Gastroesophageal sphincter (tissue), 4 donors: ENCODE data around the gene BPGM. TPM values are rescaled to one million over a fixed set of nuclear protein-coding genes. Genes with fewer than 3 reads are reported as not detected.

Experiments used
- ATAC-seq: fragments of 150-250 bp; one replicate; pipeline ENCODE4 v1.9.1; 2016; ENCODE audit warnings: mild to moderate bottlenecking, moderate library complexity
- H3K27ac ChIP-seq, 4 donors: fragments of 200-600 bp; sonication (generic) in 3 of 4; 1 replicate in 3 of 4; 2 replicates in 1 of 4; pipeline ENCODE4 v1.5.1; 2016 to 2019
- H3K27me3 ChIP-seq: fragments of 200-600 bp; sonication (generic); one replicate; pipeline ENCODE4 v1.5.1; 2019
- H3K36me3 ChIP-seq, 2 donors: fragments of 200-600 bp; sonication (generic); one replicate each; pipeline ENCODE4 v1.5.1; 2019; ENCODE audit warnings: control low read depth in 1 of 2
- H3K4me1 ChIP-seq, 3 donors: fragments of 200-600 bp; sonication (generic); 1 replicate in 2 of 3; 2 replicates in 1 of 3; pipeline ENCODE4 v1.5.1; 2016 to 2019; ENCODE audit warnings: control low read depth in 2 of 3
- H3K4me3 ChIP-seq, 2 donors: fragments of 200-600 bp; sonication (generic); one replicate each; pipeline ENCODE4 v1.5.1; 2019; ENCODE audit warnings: mild to moderate bottlenecking in 1 of 2, moderate library complexity in 1 of 2
- H3K9me3 ChIP-seq, 3 donors: fragments of 200-600 bp; sonication (generic); one replicate each; pipeline ENCODE4 v1.5.1; 2017 to 2019; ENCODE audit warnings: control low read depth in 2 of 3
- EP300 ChIP-seq: sonication (generic); formaldehyde crosslinking; IDR thresholded peaks from one replicate; pipeline ENCODE4 v1.6.1; 2017; ENCODE audit warnings: antibody characterized with exemption, mild to moderate bottlenecking
- POLR2A ChIP-seq, 2 donors: fragments of 450-650 bp; IDR thresholded peaks; one replicate each; pipeline ENCODE4 v1.6.1; 2017; ENCODE audit warnings: antibody characterized with exemption in 2 of 2, mild to moderate bottlenecking in 2 of 2, moderate library complexity in 1 of 2
- POLR2AphosphoS5 ChIP-seq: sonication (generic); formaldehyde crosslinking; IDR thresholded peaks from one replicate; pipeline ENCODE4 v1.6.1; 2017; ENCODE audit warnings: antibody characterized with exemption
- WGBS, 2 donors: methylation state at CpG; one replicate each; pipeline ENCODE4 v1.1.5; 2018; ENCODE audit warnings: low coverage in 1 of 2; 5-methylcytosine and 5-hydroxymethylcytosine counted together
- total RNA-seq, 4 donors: library from RNA; depleted of rRNA; stranded (reverse); fragments of >200 nt; gene quantifications; one replicate each; pipeline ENCODE4 v1.1.0, GENCODE V29; 2016
- TF ChIP-seq, protein P1 (sequence below), 4 experiments: fragments of 200-600 bp in 2 of 4; fragments of 450-650 bp in 2 of 4; sonication (generic) in 1 of 4; IDR thresholded peaks; one replicate each; pipeline ENCODE4 v1.5.1; 2017 to 2019; ENCODE audit warnings: antibody characterized with exemption in 4 of 4, mild to moderate bottlenecking in 2 of 4, moderate library complexity in 2 of 4

The BPGM gene
- total RNA-seq, 4 donors from 2014 or later, result 16.0 to 35.6 (median 29.6) TPM

DNA sequence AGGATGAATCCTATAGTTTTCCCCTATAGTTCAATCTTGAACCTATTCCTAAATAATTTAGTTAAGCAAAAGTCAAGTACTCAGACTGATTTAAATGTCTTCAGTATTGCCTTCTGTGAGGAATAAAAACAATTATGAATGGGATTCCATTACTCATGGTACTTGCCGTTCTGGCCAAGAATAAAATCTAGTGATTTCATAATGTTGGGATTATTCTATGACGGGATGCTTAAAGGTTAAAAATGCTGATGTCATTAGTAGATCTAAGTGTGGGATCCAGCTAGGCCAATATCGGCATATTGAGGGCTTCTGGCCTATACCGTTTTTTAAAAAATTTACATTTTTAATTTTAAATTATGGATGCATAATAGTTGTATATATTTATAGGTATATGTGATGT is 5.3 kb downstream of the BPGM start:
- H3K27ac ChIP-seq, result no peak overlapping the region
- no peaks in the 10 kb centered on the region for H3K36me3 ChIP-seq
- ATAC-seq, result no peak
- no peaks in the 10 kb centered on the region for H3K9me3 ChIP-seq
- H3K4me1 ChIP-seq, result peaks cover 0 to 26% (median 5%) of the 10 kb centered on the region in 3 donors
- no peaks in the 10 kb centered on the region for H3K27me3 ChIP-seq
- H3K4me3 ChIP-seq, result no peak overlapping the region
- TF ChIP-seq POLR2A (IDR thresholded peaks at IDR 0.05) (no peak), EP300 (no peak), POLR2AphosphoS5 (no peak)
- TF ChIP-seq, protein P1, sequence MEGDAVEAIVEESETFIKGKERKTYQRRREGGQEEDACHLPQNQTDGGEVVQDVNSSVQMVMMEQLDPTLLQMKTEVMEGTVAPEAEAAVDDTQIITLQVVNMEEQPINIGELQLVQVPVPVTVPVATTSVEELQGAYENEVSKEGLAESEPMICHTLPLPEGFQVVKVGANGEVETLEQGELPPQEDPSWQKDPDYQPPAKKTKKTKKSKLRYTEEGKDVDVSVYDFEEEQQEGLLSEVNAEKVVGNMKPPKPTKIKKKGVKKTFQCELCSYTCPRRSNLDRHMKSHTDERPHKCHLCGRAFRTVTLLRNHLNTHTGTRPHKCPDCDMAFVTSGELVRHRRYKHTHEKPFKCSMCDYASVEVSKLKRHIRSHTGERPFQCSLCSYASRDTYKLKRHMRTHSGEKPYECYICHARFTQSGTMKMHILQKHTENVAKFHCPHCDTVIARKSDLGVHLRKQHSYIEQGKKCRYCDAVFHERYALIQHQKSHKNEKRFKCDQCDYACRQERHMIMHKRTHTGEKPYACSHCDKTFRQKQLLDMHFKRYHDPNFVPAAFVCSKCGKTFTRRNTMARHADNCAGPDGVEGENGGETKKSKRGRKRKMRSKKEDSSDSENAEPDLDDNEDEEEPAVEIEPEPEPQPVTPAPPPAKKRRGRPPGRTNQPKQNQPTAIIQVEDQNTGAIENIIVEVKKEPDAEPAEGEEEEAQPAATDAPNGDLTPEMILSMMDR (IDR thresholded peaks at IDR 0.05), result no peak
- 77% methylated on average over 4 of the region's 4 CpGs for WGBS, 2 donors

DNA sequence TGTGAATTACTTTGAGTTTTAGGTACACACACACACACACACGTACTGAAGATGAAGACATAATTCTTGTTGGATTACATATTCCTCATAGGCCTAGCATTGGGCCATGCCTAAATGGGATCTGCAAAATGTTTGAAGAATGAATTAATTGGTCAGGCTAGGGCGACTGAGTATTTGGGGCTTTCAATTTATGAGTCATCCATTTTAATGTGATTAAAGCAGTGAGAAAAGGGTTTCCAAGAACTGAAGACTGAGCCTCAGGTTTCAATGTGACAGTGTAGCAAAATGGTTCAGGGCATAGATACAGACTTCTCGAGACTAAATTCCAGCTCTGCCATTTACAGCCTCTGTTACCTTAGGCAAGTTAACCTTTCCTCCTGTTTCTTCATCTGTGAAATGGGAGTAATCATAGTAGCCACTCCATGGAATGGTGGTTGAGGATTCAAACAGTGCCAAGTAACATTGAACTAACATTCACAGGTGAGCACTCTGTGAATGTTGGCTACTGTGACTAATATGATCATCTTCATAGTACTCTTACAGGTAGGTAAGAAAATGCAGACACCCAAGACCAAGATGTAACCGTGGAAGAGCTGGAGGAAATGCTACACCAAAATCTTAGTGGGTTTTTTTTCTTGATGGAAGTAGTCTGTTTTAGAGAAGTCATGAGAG is 7.6 kb downstream of the BPGM start:
- no peak for ATAC-seq
- WGBS, 2 donors, result 54 to 62% methylated on average over 4 of the region's 4 CpGs

DNA sequence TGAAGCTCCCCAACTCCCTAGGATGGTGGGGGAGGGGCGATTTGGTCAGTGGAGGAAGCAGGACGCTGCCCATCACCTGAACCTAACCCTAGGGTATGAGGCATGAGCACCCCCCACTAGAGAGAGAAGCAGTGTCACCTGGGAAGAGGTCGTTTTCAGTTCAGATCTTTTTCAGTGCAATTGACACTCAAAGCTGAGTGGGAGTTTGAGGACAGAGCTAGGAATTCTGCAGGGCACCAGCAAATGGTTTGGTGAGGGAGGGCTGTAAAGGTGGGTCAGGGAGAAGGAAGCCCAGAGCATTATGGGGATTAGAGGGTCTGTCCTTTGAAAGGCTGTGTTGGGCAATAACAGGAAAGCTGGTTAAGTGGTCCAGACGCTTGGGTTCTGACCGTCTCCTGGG is 10.9 kb downstream of the BPGM start:
- no peak for TF ChIP-seq EP300
- TF ChIP-seq, protein P1 (IDR thresholded peaks at IDR 0.05), result no peak
- no peak for TF ChIP-seq POLR2AphosphoS5
- no peak for TF ChIP-seq POLR2A (IDR thresholded peaks at IDR 0.05)
- Histone ChIP-seq H3K9me3 (no peaks in the 10 kb centered on the region), H3K4me3 (no peak overlapping the region), H3K27ac (no peak overlapping the region), H3K36me3 (peaks cover 0 to 19% of the 10 kb centered on the region in 2 donors), H3K4me1 (no peaks in the 10 kb centered on the region), H3K27me3 (no peaks in the 10 kb centered on the region)
- no peak for ATAC-seq
- WGBS, 2 donors, result 56 to 62% methylated on average over 5 of the region's 5 CpGs

More for the DNA sequence above, 7.6 kb downstream of the BPGM start:
- Histone ChIP-seq H3K27me3 (no peaks in the 10 kb centered on the region), H3K27ac (no peak overlapping the region), H3K36me3 (peaks cover 0 to 4% of the 10 kb centered on the region in 2 donors), H3K4me3 (no peak overlapping the region), H3K9me3 (no peaks in the 10 kb centered on the region), H3K4me1 (peaks cover 0 to 4% (median 0%) of the 10 kb centered on the region in 3 donors)
- TF ChIP-seq POLR2A (IDR thresholded peaks at IDR 0.05), result no peak

GRCh38 chr7:134660242-134660785 is 13.7 kb downstream of the BPGM start:
- Histone ChIP-seq H3K4me1 (no peaks in the 10 kb centered on the region), H3K27me3 (no peaks in the 10 kb centered on the region), H3K9me3 (no peaks in the 10 kb centered on the region), H3K4me3 (no peak overlapping the region), H3K27ac (no peak overlapping the region), H3K36me3 (peaks cover 0 to 31% of the 10 kb centered on the region in 2 donors)
- TF ChIP-seq POLR2A (IDR thresholded peaks at IDR 0.05), result no peak
- TF ChIP-seq, protein P1 (IDR thresholded peaks at IDR 0.05), result no peak
- no peak for TF ChIP-seq POLR2AphosphoS5
- no peak for TF ChIP-seq EP300
- 77 to 83% methylated on average over 5 to 7 of the region's 7 CpGs for WGBS, 2 donors
- no peak for ATAC-seq

- no peak for TF ChIP-seq POLR2A (IDR thresholded peaks at IDR 0.05)
- TF ChIP-seq, protein P1 (IDR thresholded peaks at IDR 0.05), result no peak
- no peak for TF ChIP-seq EP300
- TF ChIP-seq POLR2AphosphoS5, result no peak
- no peaks in the 10 kb centered on the region for H3K9me3 ChIP-seq
- no peak overlapping the region for H3K4me3 ChIP-seq
- WGBS, 2 donors, result 0 to 10% methylated on average over 1 of the region's 1 CpG
- no peaks in the 10 kb centered on the region for H3K27me3 ChIP-seq
- ATAC-seq, result no peak
- no peaks in the 10 kb centered on the region for H3K4me1 ChIP-seq
- peaks cover 0 to 31% of the 10 kb centered on the region in 2 donors for H3K36me3 ChIP-seq
- no peak overlapping the region for H3K27ac ChIP-seq
Measured at GRCh38 chr7:134660961-134661376, 14.3 kb downstream of the BPGM start.
